Measurements from ENCODE around the gene ZNF215. TPM values are rescaled to one million over a fixed set of nuclear protein-coding genes. Genes with fewer than 3 reads are reported as not detected.

The ZNF215 gene
- total RNA-seq, 4 donors from 2014 or later: 0.65 to 1.7 (median 0.66) TPM; not detected in 1

- TF ChIP-seq CTCF (IDR thresholded peaks at IDR 0.05; ENCODE audit: low read depth): no peak
These were observed 31.2 kb upstream of the ZNF215 start for GRCh38 chr11:6895010-6895409.

GRCh38 chr11:6898911-6899310, 27.3 kb upstream of the ZNF215 start:
- no peak for TF ChIP-seq CTCF (IDR thresholded peaks at IDR 0.05; ENCODE audit: low read depth)

GRCh38 chr11:6900327-6900999, 25.8 kb upstream of the ZNF215 start:
- TF ChIP-seq CTCF (IDR thresholded peaks at IDR 0.05; ENCODE audit: low read depth): no peak

GRCh38 chr11:6911378-6911777, 14.8 kb upstream of the ZNF215 start:
- TF ChIP-seq CTCF (IDR thresholded peaks at IDR 0.05; ENCODE audit: low read depth): no peak

GRCh38 chr11:6911948-6912347, 14.3 kb upstream of the ZNF215 start:
- no peak for TF ChIP-seq CTCF (IDR thresholded peaks at IDR 0.05; ENCODE audit: low read depth)

- TF ChIP-seq CTCF (IDR thresholded peaks at IDR 0.05; ENCODE audit: low read depth): no peak
These were observed 6.5 kb upstream of the ZNF215 start for GRCh38 chr11:6919698-6920097.

GRCh38 chr11:6920702-6921101, 5.5 kb upstream of the ZNF215 start, which contains the start of gene OR2D3:
Gene OR2D3, plus strand, starts transcription at chr11:6921002. Its CDS starts 0 bp downstream, at chr11:6921002.
- no peak for TF ChIP-seq CTCF (IDR thresholded peaks at IDR 0.05; ENCODE audit: low read depth)
